GF-D8 (cell line): ENCODE results near the gene PRDX1.

Source experiments
- DNase-seq: peaks from one replicate; lab custom pipeline; 2025; lab: John Stamatoyannopoulos, UW

Gene PRDX1

DNA sequence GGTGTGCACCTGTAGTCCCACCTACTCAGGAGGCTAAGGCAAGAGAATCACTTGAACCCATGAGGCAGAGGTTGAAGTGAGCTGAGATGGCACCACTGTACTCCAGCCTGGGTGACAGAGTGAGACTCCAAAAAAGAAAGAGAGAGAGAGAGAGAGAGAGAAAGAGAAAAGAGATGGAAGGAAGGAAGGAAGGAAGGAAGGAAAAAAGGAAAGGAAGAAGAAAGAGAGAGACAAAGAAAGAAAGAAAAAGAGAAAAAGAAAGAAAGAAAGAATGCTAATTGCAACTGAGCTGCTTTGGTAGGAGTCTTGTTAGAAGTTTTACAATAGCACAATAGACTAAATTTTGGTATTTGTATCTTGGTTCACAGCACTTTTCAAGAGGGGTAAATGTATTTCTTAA, 56.4 kb downstream of the PRDX1 start:
- no peak for DNase-seq
